H1 (cell line): ENCODE measurements around the gene CCDC137. TPM values are rescaled to one million over a fixed set of nuclear protein-coding genes. Genes with fewer than 3 reads are reported as not detected.

Source experiments
- CHD7 ChIP-seq: fragments of 300-600 bp; sonication (generic); IDR thresholded peaks from 2 replicates; pipeline ENCODE4 v1.7.1; 2012; ENCODE audit warnings: low read length, moderate library complexity, mild to moderate bottlenecking, inconsistent platforms; ENCODE audit not compliant: insufficient replicate concordance
- polyA plus RNA-seq, 7 experiments: library from polyadenylated mRNA; depleted of rRNA in 3 of 7; stranded (reverse) in 5 of 7; unstranded in 2 of 7; fragments of >200 nt in 5 of 7; fragments of 200-250 nt in 2 of 7; gene quantifications; 1 replicate in 5 of 7; 2 replicates in 1 of 7; 4 replicates in 1 of 7; pipeline versions ENCODE4 v1.2.1 to v1.2.3, GENCODE V29; 2011 to 2013; ENCODE audit warnings: missing spikeins in 2 of 7, mixed read lengths in 2 of 7
- total RNA-seq: library from RNA; stranded (reverse); fragmentation: NEBNext Ultra II Directional; extraction: Animal tissue kit (Norgen Biotek cat#: 25700); gene quantifications from 2 replicates; pipeline ENCODE4 v1.2.1, GENCODE V29; 2021

CCDC137 gene
- total and polyA plus RNA-seq, 2 of the 8 experiments (the other 6 are each of a cell fraction or from before 2014, with no cell fraction given), result 17.6 to 38.6 TPM

GRCh38 chr17:81706232-81706611 lies 39.7 kb downstream of the CCDC137 start (continued):
- TF ChIP-seq CHD7, result no peak
